ELF-1 (cell line): ENCODE data around the gene PHKG2.

Source experiments
- DNase-seq: peaks from one replicate; pipeline ENCODE4 v3.0.0-alpha.2; 2016; ENCODE audit warnings: low read depth, low spot score

Gene PHKG2

DNA sequence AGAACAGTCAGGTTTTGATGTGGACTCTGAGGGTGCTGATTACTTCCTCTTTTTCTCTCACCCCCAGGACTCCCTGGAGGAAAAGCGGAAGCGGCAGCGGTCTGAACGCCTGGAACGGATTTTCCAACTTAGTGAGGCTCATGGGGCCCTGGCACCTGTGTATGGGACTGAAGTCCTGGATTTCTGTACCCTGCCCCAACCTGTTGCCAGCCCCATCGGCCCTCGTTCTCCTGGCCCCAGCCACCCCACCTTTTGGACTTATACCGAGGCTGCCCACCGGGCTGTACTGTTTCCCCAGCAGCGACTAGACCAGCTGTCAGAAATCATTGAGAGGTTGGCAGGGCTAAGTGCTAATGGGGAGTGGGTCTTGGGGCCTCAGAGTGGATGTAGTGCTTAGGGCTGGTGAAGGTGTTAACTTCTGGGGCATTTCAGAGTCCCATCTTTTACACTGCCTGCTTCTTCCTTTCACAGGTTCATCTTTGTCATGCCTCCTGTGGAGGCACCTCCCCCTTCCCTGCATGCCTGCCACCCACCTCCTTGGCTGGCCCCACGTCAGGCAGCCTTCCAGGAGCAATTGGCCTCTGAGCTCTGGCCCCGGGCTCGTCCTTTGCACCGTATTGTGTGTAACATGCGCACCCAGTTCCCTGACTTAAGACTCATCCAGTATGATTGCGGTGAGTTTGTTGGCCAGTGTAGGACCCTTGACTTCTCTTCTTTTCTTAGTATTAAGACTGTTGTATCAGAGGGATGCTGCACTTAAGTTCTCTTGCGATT, 19.1 kb upstream of the PHKG2 start:
- no peak for DNase-seq

DNA sequence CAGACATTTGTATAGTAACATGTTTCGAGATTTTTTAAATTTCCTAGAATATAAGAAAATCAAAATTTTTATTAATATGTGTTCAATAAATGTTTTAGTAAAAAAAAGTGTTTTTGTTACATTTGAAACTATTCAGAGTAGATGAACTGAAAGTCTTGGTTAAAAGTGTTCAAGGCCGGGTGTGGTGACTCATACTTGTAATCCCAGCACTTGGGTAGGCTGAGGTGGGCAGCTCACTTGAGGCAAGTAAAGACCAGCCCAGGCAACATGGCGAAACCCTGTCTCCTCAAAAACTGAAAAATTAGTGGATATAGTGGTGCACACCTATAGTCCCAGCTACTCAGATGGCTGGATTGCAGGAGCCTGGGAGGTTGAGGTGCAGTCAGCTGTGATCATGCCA, 16.8 kb upstream of the PHKG2 start:
- no peak for DNase-seq

GRCh38 chr16:30736995-30737793, 11.0 kb upstream of the PHKG2 start:
- no peak for DNase-seq

GRCh38 chr16:30737794-30738648, 10.2 kb upstream of the PHKG2 start:
- no peak for DNase-seq

DNA sequence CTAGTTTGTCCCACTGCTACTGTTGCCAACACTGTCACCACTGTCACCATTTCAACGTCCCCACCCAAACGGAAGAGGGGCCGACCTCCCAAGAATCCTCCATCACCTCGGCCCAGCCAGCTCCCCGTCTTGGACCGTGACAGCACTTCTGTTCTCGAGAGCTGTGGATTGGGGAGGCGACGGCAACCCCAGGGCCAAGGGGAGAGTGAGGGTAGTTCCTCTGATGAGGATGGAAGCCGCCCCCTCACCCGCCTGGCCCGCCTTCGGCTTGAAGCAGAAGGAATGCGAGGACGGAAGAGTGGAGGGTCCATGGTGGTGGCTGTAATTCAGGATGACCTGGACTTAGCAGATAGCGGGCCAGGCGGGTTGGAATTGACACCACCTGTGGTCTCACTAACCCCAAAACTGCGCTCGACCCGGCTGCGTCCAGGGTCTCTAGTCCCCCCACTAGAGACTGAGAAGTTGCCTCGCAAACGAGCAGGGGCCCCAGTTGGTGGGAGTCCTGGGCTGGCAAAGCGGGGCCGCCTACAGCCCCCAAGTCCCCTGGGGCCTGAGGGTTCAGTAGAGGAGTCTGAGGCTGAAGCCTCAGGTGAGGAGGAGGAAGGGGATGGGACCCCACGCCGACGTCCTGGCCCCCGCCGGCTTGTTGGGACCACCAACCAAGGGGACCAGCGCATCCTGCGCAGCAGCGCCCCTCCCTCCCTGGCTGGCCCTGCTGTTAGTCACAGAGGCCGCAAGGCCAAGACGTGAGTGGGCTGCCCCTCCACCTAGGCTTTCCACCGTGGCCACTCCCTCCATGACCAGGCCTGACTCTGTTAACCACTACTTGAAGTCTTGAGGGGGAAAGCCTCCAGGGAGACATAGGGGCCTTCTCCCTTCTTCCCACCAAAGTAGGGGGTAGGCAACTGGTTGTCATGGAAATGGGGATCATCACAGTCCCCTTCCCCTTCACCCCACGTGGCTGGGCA, 9.0 kb upstream of the PHKG2 start:
- no peak for DNase-seq

GRCh38 chr16:30740364-30741251, 7.6 kb upstream of the PHKG2 start:
- DNase-seq: peak; percentile 88

GRCh38 chr16:30741461-30741914, 6.7 kb upstream of the PHKG2 start:
- DNase-seq: peak; percentile 73

DNA sequence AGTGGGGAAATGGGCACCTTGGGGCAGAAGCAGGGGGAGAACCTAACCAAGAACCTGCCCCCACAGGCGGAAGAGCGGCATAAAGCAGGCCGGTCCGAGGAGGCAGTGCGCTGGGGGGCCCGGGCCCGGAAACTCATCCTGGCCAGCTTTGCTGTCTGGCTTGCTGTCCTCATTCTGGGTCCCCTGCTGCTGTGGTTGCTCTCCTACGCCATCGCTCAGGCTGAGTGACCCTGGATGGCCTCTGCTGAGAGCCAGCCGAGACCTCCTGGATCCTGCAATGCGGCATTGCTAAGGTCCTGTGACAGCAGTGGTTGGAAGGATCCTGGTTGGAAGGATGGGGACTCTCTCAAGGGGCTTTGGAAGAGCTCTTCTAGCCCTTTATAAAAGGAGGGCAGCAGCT, 4.5 kb upstream of the PHKG2 start:
- DNase-seq: no peak

DNA sequence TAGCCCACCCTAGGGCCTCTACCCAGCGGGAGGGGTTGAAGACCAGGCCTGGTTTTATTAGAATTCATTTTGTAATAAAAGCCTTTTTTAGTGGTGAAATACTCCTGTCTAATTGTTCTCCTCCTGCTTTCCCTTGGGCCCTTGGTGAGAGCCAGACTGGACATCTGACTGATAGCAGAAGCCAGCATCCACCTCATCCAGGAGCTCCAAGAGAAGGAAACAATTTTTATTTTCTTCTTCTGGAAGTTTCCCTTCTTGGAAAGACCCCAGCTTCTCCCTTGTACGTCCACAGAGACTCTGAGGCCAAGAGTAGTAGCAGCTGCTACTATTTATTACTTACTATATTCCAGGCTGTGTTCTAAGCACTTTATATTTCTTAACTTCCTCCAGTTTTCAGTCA, 4.0 kb upstream of the PHKG2 start:
- DNase-seq: no peak

DNA sequence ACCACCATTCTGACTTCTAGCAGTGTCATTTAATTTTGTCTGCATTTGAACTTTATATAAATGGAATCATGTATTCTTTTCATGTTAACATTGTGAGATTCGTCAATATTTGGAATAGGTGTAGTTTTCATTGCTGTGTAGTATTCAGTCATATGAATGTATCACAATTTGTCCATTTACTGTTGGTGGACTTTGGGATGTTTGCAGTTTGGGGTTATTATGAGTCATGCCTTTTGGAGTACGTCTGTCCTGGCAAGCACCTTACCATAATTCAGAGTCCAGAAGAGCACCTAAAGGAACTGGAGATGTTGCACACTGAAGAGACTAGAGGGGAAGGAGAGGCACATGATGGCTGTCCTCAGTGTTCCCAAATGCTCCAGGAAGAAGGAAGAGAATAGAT, 3.1 kb upstream of the PHKG2 start:
- no peak for DNase-seq

- no peak for DNase-seq
Observed at GRCh38 chr16:30746638-30747175, 1.5 kb upstream of the PHKG2 start.

DNA sequence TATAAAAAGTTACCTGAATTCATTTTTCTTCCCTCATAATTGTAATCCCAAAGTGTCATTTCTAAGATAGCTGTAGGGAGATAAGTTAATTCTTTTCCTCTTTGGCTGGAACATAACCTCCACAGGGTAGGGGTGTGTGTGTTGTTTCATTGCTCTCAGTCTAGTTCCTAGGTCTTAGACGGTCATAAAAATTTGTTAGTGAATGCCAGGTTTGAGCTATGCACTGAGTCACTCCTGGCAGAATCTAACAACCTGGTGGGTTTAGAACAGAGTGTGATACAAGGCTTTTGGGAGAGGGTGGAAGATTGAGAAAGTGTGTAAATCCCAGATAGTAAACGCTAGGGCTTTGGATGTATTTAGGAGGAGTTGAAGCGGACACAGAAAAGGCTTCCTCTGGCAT, 894 bp upstream of the PHKG2 start:
- no peak for DNase-seq

GRCh38 chr16:30748634-30749445, 615 bp downstream of the PHKG2 start:
- DNase-seq: peak; percentile 34

- no peak for DNase-seq
Observed at GRCh38 chr16:30750201-30750600, 2.0 kb downstream of the PHKG2 start.

- DNase-seq: no peak
Observed at GRCh38 chr16:30750876-30751465, 2.7 kb downstream of the PHKG2 start.

GRCh38 chr16:30753596-30753995, 5.4 kb downstream of the PHKG2 start:
- DNase-seq: no peak

DNA sequence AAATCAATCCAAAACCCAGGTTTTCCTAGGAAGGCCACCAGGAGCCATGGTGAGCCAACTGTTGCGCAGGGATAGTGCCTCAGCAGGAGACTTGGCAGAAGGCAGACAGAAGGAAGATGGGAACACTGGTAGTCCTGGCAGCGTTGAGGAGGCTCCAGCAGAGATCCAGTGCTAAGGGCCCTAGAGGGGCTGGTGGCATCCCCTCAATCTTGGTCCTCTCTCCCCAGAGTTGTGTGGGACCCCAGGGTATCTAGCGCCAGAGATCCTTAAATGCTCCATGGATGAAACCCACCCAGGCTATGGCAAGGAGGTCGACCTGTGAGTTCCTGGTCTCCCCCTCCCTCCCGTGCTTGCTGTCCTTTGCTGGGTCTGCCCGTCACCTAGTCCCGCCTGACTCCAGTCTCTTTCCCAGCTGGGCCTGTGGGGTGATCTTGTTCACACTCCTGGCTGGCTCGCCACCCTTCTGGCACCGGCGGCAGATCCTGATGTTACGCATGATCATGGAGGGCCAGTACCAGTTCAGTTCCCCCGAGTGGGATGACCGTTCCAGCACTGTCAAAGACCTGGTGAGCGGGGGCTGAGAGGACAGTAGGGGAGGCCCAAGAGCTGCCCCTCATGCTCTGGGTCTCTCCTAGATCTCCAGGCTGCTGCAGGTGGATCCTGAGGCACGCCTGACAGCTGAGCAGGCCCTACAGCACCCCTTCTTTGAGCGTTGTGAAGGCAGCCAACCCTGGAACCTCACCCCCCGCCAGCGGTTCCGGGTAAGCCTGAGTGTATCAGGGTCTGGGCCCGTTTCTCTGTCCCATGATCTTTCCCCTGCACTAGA, 7.9 kb downstream of the PHKG2 start:
- no peak for DNase-seq

DNA sequence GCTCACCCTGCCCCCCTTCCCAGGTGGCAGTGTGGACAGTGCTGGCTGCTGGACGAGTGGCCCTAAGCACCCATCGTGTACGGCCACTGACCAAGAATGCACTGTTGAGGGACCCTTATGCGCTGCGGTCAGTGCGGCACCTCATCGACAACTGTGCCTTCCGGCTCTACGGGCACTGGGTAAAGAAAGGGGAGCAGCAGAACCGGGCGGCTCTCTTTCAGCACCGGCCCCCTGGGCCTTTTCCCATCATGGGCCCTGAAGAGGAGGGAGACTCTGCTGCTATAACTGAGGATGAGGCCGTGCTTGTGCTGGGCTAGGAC, 8.5 kb downstream of the PHKG2 start:
- DNase-seq: no peak
